Hematopoietic multipotent progenitor cell treated with erythropoietin and hydrocortisone succinate and interleukin-3 and kit ligand, for 6 days (in vitro differentiated cells): Measurements from ENCODE around the gene NAV2.
A peak's percentile ranks its signal among the peaks of the same experiment; 100 is the strongest.

Experiments used
- DNase-seq: peaks from one replicate; pipeline ENCODE4 v3.0.0-alpha.2; 2015

The NAV2 gene

GRCh38 chr11:20050551-20051333, 338.1 kb downstream of the NAV2 start:
- DNase-seq = no peak

- no peak for DNase-seq
Measured at GRCh38 chr11:20051469-20052399, 339.1 kb downstream of the NAV2 start.

GRCh38 chr11:20053572-20053971, 340.9 kb downstream of the NAV2 start:
- no peak for DNase-seq

GRCh38 chr11:20054584-20054983, 341.9 kb downstream of the NAV2 start:
- no peak for DNase-seq

GRCh38 chr11:20055312-20055711, 342.7 kb downstream of the NAV2 start:
- DNase-seq = no peak

GRCh38 chr11:20056109-20056949, 343.7 kb downstream of the NAV2 start:
- DNase-seq = no peak

- DNase-seq = no peak
Measured at GRCh38 chr11:20056950-20057943, 344.6 kb downstream of the NAV2 start.

GRCh38 chr11:20058749-20059458, 346.3 kb downstream of the NAV2 start:
- DNase-seq = no peak

GRCh38 chr11:20059587-20060021, 347.0 kb downstream of the NAV2 start:
- no peak for DNase-seq

GRCh38 chr11:20060181-20060580, 347.5 kb downstream of the NAV2 start:
- no peak for DNase-seq

GRCh38 chr11:20060647-20061205, 348.1 kb downstream of the NAV2 start:
- DNase-seq = no peak

GRCh38 chr11:20061776-20062175, 349.1 kb downstream of the NAV2 start:
- DNase-seq = no peak

GRCh38 chr11:20064961-20065405, 352.3 kb downstream of the NAV2 start:
- DNase-seq = peak; percentile 41

GRCh38 chr11:20065406-20065805, 352.8 kb downstream of the NAV2 start:
- DNase-seq = no peak

GRCh38 chr11:20066013-20066782, 353.6 kb downstream of the NAV2 start:
- DNase-seq = no peak

- peak; percentile 17 for DNase-seq
Measured at GRCh38 chr11:20066783-20067156, 354.1 kb downstream of the NAV2 start.

GRCh38 chr11:20067665-20068064, 355.0 kb downstream of the NAV2 start:
- DNase-seq = no peak

GRCh38 chr11:20068691-20069090, 356.1 kb downstream of the NAV2 start:
- DNase-seq = no peak

GRCh38 chr11:20070459-20070858, 357.8 kb downstream of the NAV2 start:
- DNase-seq = no peak

- DNase-seq = no peak
Measured at GRCh38 chr11:20075627-20076026, 363.0 kb downstream of the NAV2 start.
